ENCODE data around the gene MPRIP.
"Not testable (repeated sequence)": the region's sequence is repeated elsewhere in the genome, so short reads cannot be mapped to it uniquely, and the experiment has no call there.

MPRIP gene

GRCh38 chr17:17011043-17011907 lies 31.0 kb upstream of the MPRIP start:
- DNase-seq (ENCODE audit: low spot score) = not testable (repeated sequence)

- not testable (repeated sequence) for DNase-seq (ENCODE audit: low spot score)
These were observed 28.2 kb upstream of the MPRIP start for GRCh38 chr17:17013828-17014747.

- DNase-seq (ENCODE audit: low spot score) = not testable (repeated sequence)
These were observed 27.5 kb upstream of the MPRIP start for GRCh38 chr17:17014748-17015124.

- no peak for DNase-seq (ENCODE audit: low spot score)
These were observed 27.0 kb upstream of the MPRIP start for GRCh38 chr17:17015230-17015629.

- DNase-seq (ENCODE audit: low spot score) = not testable (repeated sequence)
These were observed 25.8 kb upstream of the MPRIP start for GRCh38 chr17:17016199-17017197.

- DNase-seq (ENCODE audit: low spot score) = no peak
These were observed 24.8 kb upstream of the MPRIP start for GRCh38 chr17:17017343-17018014.

GRCh38 chr17:17018021-17018441 lies 24.2 kb upstream of the MPRIP start:
- DNase-seq (ENCODE audit: low spot score) = no peak

- DNase-seq (ENCODE audit: low spot score) = no peak
These were observed 23.4 kb upstream of the MPRIP start for GRCh38 chr17:17018612-17019429.

- no peak for DNase-seq (ENCODE audit: low spot score)
These were observed 22.9 kb upstream of the MPRIP start for GRCh38 chr17:17019430-17019762.

- DNase-seq (ENCODE audit: low spot score) = no peak
These were observed 22.3 kb upstream of the MPRIP start for GRCh38 chr17:17019891-17020456.

- DNase-seq (ENCODE audit: low spot score) = no peak
These were observed 21.4 kb upstream of the MPRIP start for GRCh38 chr17:17020821-17021193.

GRCh38 chr17:17021194-17021863 lies 20.9 kb upstream of the MPRIP start:
- peak; percentile 72 for DNase-seq (ENCODE audit: low spot score)

- no peak for DNase-seq (ENCODE audit: low spot score)
These were observed 20.2 kb upstream of the MPRIP start for GRCh38 chr17:17022011-17022410.

- no peak for DNase-seq (ENCODE audit: low spot score)
These were observed 19.8 kb upstream of the MPRIP start for GRCh38 chr17:17022456-17022855.

- no peak for DNase-seq (ENCODE audit: low spot score)
These were observed 17.4 kb upstream of the MPRIP start for GRCh38 chr17:17024778-17025300.

- no peak for DNase-seq (ENCODE audit: low spot score)
These were observed 16.6 kb upstream of the MPRIP start for GRCh38 chr17:17025621-17026020.

GRCh38 chr17:17026163-17026562 lies 16.1 kb upstream of the MPRIP start:
- no peak for DNase-seq (ENCODE audit: low spot score)

- DNase-seq (ENCODE audit: low spot score) = no peak
These were observed 14.7 kb upstream of the MPRIP start for GRCh38 chr17:17027442-17028058.

All from Ammon's horn (tissue), 1 donor.